Smooth muscle cell of the pulmonary artery (primary cell): ENCODE results near the gene PRPF19. TPM values are rescaled to one million over a fixed set of nuclear protein-coding genes. Genes with fewer than 3 reads are reported as not detected.

Experiments
- total RNA-seq: library from RNA; depleted of rRNA; stranded (reverse); fragments of >200 nt; gene quantifications from 2 replicates; pipeline ENCODE4 v1.2.3, GENCODE V29; 2014

Gene PRPF19
- 35.6 and 47.5 TPM in 2 replicates for total RNA-seq

GRCh38 chr11:60906132-60906972 is at the start of gene PRPF19:
TSS of gene PRPF19 (minus strand) at chr11:60906585. CDS start at chr11:60906382, 203 bp downstream.

GRCh38 chr11:60951904-60952741 is 45.7 kb upstream of the PRPF19 start, which contains the start of gene SLC15A3:
TSS of gene SLC15A3 (minus strand) at chr11:60952176. CDS start at chr11:60951551, 625 bp downstream.

DNA sequence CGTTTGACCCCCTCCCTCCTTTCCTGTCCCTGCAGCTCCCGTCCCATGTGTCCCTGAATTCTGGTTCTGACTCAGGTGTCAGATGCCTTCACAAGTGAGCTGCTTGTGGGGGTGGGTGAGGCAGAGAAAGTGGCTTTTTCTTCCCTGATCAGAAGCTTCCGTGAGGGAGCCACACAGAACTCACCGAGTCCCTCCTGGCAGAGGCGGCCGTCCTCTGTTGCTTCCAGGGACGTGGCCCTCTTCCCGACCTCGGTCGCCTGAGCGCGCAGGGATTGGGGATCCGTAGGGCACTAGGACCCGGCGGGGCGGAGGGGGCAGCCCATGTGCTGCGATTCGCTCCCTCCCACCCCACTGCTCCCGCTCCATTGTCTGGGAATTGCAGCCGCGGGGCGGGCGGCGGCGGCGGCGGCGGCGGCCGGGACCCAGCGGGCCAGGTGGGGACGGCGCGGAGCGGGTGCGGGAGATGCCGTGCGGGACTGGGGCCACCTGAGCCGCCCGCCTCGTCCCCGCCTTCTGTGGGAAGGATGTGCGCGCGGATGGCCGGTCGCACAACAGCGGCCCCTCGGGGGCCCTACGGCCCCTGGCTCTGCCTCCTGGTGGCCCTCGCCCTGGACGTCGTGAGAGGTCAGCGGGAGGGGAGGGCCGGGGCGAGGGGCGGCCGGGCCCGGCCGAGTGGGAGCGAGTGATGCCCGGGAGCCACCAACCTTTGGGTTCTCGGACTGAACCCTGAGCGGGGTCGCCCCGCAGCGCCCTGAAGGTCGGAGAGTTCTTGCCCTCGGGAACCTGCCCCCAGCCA is 17.9 kb upstream of the PRPF19 start, which contains the start of gene TMEM132A:
TSS of gene TMEM132A (plus strand) at position 351 of the 796 bp plus-strand sequence. CDS start at position 525, 174 bp downstream.

GRCh38 chr11:60913793-60914632 is 7.6 kb upstream of the PRPF19 start, which contains the start of gene TMEM109:
TSS of gene TMEM109 (plus strand) at chr11:60914158. CDS start at chr11:60919694, 5,536 bp downstream.

DNA sequence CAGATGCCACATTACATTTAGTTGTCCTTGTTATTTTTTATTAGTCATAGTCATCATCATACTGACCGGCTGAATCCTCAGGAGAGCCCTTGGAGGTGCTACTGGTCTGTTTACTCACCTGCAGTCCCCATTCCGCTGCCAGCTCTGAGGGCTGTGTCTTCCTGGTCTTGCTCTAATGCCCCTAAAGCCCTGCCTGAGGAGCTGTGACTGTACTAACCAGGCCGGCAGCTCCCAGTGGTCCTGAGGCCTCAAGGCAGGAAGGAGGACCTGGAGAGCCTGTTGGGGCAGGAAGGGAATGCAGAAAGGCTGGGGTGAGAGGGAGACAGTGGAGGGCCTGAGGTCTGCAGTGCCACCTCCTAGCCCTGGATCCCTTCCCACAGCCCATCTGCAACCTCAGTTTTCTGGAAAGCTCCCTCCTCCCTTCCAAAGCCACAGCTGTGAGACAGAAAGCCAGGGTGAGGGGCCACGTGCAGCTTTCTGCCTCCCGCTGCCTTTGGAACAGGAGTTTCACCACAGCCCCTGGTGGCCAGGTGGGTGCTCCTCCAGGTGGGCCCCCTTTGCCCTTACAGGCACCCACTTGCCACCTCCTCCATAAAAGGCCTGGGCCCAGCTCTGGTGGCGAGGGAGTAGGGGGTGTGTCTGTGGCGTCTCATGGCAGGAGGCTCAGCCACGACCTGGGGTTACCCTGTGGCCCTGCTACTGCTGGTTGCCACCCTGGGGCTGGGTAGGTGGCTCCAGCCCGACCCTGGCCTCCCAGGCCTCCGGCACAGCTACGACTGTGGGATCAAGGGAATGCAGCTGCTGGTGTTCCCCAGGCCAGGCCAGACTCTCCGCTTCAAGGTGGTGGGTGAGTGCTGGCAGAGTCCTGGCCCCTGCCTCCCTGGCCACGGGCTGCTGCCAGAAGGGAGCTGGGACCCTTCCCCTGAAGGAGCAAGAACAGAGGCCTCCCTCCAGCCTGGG is 39.2 kb downstream of the PRPF19 start, which contains the start of gene ZP1:
TSS of gene ZP1 (plus strand) at position 632 of the 960 bp plus-strand sequence. CDS start at position 652, 20 bp downstream.

DNA sequence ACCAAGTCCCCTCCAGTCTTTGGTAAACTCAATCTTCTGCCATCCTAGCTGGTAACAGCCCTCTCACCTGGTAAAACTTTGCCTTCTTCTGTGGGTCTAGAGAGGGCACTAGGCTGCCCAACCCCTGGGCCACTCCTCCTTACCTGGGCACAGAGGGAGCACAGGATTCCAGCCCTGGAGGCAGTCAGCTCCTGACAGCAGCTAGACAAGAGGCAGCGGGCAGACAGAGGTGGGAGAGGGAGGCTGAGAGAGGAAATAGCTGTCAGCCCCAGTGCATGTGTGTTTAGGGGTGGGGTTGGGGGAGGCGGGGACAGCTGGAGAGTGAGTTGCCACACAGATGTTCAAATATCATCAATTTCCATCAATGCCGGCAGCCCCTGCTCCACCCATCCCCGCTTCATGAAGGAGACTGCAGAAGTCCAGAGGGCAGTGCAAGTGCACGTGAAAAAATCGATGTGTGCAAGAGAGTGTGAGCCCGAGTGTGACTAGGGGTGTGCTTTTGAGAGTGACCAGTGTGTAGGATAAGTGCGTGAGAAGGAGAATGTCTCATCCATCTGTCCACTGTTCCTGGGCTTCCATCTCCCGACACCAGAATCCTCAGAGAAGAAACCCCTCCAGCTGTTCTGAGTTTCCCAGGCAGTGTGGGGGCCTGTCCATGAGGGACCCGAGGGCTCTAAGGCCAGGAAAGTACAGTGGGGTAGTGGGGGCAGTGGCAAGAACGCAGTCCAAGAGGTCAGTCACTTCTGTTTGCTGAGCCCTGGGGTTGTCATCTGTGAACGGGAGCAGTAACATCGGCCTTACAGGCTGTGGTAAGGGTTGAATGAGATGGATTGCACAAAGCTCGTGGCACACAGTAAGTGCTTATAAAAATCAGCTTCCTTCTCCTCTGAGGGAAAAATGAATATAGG is 50.4 kb downstream of the PRPF19 start, which contains the start of gene PTGDR2:
TSS of gene PTGDR2 (minus strand) at position 225 of the 908 bp plus-strand sequence. CDS start 2,228 bp downstream, outside the sequence.

DNA sequence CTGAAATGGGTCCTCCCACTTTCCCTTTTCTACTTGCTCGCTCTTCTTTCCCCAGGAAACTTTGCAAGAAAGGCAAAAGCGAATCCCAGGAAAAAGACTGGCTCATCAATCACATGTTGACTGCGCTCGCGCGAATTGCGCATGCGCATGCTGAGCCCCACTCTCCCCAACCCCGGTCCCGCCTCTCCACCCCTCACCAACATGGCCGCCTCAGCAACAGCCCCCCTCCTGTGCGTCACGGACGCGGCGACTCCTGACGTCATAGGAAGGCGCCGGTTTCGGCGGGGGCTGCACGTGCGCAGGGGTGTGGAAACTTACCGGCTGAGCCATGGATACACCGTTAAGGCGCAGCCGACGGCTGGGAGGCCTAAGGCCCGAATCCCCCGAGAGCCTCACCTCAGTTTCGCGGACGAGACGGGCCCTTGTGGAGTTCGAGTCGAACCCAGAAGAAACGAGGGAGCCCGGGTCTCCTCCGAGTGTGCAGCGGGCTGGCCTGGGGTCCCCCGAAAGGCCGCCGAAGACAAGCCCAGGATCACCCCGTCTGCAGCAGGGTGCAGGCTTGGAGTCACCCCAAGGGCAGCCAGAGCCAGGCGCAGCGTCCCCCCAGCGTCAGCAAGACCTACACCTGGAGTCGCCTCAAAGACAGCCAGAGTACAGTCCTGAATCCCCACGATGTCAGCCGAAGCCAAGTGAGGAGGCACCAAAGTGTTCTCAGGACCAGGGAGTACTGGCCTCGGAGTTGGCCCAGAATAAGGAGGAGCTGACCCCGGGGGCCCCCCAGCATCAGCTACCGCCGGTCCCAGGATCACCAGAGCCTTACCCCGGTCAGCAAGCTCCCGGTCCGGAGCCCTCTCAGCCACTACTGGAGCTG is 64.4 kb downstream of the PRPF19 start, which contains the start of gene CCDC86:
TSS of gene CCDC86 (plus strand) at position 317 of the 871 bp plus-strand sequence. CDS start at position 329, 12 bp downstream.

Other genes with a start within 250 kb of the PRPF19 start
- gene MS4A8, start 207.0 kb downstream of the PRPF19 start, total RNA-seq, result not detected in 2 replicates
- not detected in 2 replicates for gene MS4A18, start 181.9 kb downstream of the PRPF19 start, total RNA-seq
- not detected in 2 replicates for gene MS4A15, start 149.7 kb downstream of the PRPF19 start, total RNA-seq
- gene MS4A10, start 121.3 kb downstream of the PRPF19 start, total RNA-seq, result not detected in 2 replicates
- 9.5 and 16.9 TPM in 2 replicates for gene CCDC86, start 64.5 kb downstream of the PRPF19 start, total RNA-seq
- gene PTGDR2, start 50.6 kb downstream of the PRPF19 start, total RNA-seq, result 0.07 and 0.33 TPM in 2 replicates
- gene ZP1, start 39.0 kb downstream of the PRPF19 start, total RNA-seq, result 0.36 and 0.98 TPM in 2 replicates
- gene TMEM109, start 7.6 kb upstream of the PRPF19 start, total RNA-seq, result 43.2 and 44.7 TPM in 2 replicates
- 16.5 and 41.5 TPM in 2 replicates for gene TMEM132A, start 17.9 kb upstream of the PRPF19 start, total RNA-seq
- gene SLC15A3, start 45.6 kb upstream of the PRPF19 start, total RNA-seq, result 10.7 and 16.4 TPM in 2 replicates
- not detected in 2 replicates for gene CD6, start 65.1 kb upstream of the PRPF19 start, total RNA-seq
- gene CD5, start 195.9 kb upstream of the PRPF19 start, total RNA-seq, result not detected in 2 replicates